ENCODE results near the gene FLRT1. TPM values are rescaled to one million over a fixed set of nuclear protein-coding genes. Genes with fewer than 3 reads are reported as not detected.
A peak's percentile ranks its signal among the peaks of the same experiment; 100 is the strongest.
"Not testable (repeated sequence)": the region's sequence is repeated elsewhere in the genome, so short reads cannot be mapped to it uniquely, and the experiment has no call there.

Gene FLRT1
- polyA plus RNA-seq, 4 donors: 2.6 to 4.1 (median 3.1) TPM

- peak in 1 of 4 donors; percentile 50 for DNase-seq (ENCODE audit: low read depth in 4 of 4, low spot score in 3 of 4)
These were observed 9.1 kb downstream of the FLRT1 start for GRCh38 chr11:64044730-64045393.

GRCh38 chr11:64045700-64046099 is 10.0 kb downstream of the FLRT1 start:
- DNase-seq (ENCODE audit: low read depth in 4 of 4, low spot score in 3 of 4): no peak

- not testable (repeated sequence) for DNase-seq (ENCODE audit: low read depth in 4 of 4, low spot score in 3 of 4)
These were observed 11.6 kb downstream of the FLRT1 start for GRCh38 chr11:64047373-64047772.

GRCh38 chr11:64048042-64048854 is 12.5 kb downstream of the FLRT1 start:
- no peak for DNase-seq (ENCODE audit: low read depth in 4 of 4, low spot score in 3 of 4)

- no peak for DNase-seq (ENCODE audit: low read depth in 4 of 4, low spot score in 3 of 4)
These were observed 13.8 kb downstream of the FLRT1 start for GRCh38 chr11:64049509-64049908.

- no peak for DNase-seq (ENCODE audit: low read depth in 4 of 4, low spot score in 3 of 4)
These were observed 15.6 kb downstream of the FLRT1 start for GRCh38 chr11:64051297-64051696.

GRCh38 chr11:64052436-64052835 is 16.7 kb downstream of the FLRT1 start:
- DNase-seq (ENCODE audit: low read depth in 4 of 4, low spot score in 3 of 4): no peak

GRCh38 chr11:64052938-64053622 is 17.3 kb downstream of the FLRT1 start:
- no peak for DNase-seq (ENCODE audit: low read depth in 4 of 4, low spot score in 3 of 4)

- no peak for DNase-seq (ENCODE audit: low read depth in 4 of 4, low spot score in 3 of 4)
These were observed 18.0 kb downstream of the FLRT1 start for GRCh38 chr11:64053699-64054098.

- DNase-seq (ENCODE audit: low read depth in 4 of 4, low spot score in 3 of 4): no peak
These were observed 19.3 kb downstream of the FLRT1 start for GRCh38 chr11:64055077-64055476.

GRCh38 chr11:64056213-64056785 is 20.6 kb downstream of the FLRT1 start:
- DNase-seq (ENCODE audit: low read depth in 4 of 4, low spot score in 3 of 4): no peak

- DNase-seq (ENCODE audit: low read depth in 4 of 4, low spot score in 3 of 4): no peak
These were observed 21.1 kb downstream of the FLRT1 start for GRCh38 chr11:64056861-64057260.

- no peak for DNase-seq (ENCODE audit: low read depth in 4 of 4, low spot score in 3 of 4)
These were observed 22.2 kb downstream of the FLRT1 start for GRCh38 chr11:64057890-64058289.

GRCh38 chr11:64058494-64058893 is 22.8 kb downstream of the FLRT1 start:
- DNase-seq (ENCODE audit: low read depth in 4 of 4, low spot score in 3 of 4): no peak

GRCh38 chr11:64059339-64060140 is 23.8 kb downstream of the FLRT1 start:
- DNase-seq (ENCODE audit: low read depth in 4 of 4, low spot score in 3 of 4): no peak

- no peak for DNase-seq (ENCODE audit: low read depth in 4 of 4, low spot score in 3 of 4)
These were observed 24.6 kb downstream of the FLRT1 start for GRCh38 chr11:64060263-64060860.

- DNase-seq (ENCODE audit: low read depth in 4 of 4, low spot score in 3 of 4): no peak
These were observed 25.2 kb downstream of the FLRT1 start for GRCh38 chr11:64060861-64061444.

GRCh38 chr11:64062185-64063039 is 26.7 kb downstream of the FLRT1 start:
- no peak for DNase-seq (ENCODE audit: low read depth in 4 of 4, low spot score in 3 of 4)

- no peak for DNase-seq (ENCODE audit: low read depth in 4 of 4, low spot score in 3 of 4)
These were observed 28.0 kb downstream of the FLRT1 start for GRCh38 chr11:64063777-64064176.

Data from right renal pelvis (tissue), 4 donors.